Retinal pigment epithelial cell (primary cell): ENCODE measurements around the gene EXOC6B.

Experiments used
- DNase-seq: peaks from one replicate; pipeline ENCODE4 v3.0.0-alpha.2; 2010; ENCODE audit warnings: low read depth
- H3K4me3 ChIP-seq: 2 replicates; pipeline ENCODE4 v1.5.1; 2011; ENCODE audit warnings: mild to moderate bottlenecking, low read length, control low read depth, moderate library complexity
- TF ChIP-seq, protein P1 (sequence below): conservative IDR thresholded peaks from 2 replicates; pipeline ENCODE4 v1.5.1; 2011; ENCODE audit warnings: low read depth, low read length, control low read depth, inconsistent platforms

The EXOC6B gene

DNA sequence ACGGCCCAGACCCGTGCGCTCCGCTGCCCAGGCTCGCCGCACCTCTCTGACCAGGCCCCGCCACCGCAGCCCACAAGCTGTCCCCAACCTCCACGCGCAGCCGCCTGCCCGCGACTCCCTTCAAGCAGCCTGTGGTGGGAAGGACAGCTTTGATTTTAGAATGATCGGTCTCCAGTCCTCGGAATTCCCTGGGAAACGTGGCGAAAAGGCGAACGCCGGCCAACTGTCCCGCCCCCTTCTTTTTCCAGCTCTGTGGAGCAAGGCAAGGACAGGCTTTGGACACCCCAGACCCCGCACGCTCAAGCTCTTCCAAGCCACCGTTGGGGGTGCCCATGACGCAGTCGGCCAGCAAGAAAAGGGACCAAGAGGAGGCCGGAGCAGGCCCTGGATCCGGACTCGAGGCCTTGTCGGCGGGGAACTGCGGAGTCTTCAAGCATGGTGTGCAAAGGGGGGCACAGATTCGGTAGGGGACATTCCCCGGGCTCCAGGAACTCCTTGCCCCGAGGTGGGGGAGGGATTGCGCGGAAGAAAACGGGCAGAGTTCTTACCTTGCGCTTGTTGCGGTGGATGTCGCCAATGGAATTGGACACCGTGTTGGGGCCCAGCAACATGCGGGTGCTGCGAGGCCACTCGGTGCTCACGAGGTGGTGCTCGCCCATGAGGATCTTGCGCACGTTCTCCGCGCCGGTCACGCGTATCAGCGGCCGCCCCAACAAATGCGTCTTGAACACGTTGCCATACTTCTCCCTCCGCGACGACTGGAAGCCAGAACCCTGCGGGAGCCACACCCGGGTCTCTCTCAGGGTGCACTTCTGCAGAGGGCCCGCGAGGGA is 682.2 kb downstream of the EXOC6B start:
- TF ChIP-seq, protein P1, sequence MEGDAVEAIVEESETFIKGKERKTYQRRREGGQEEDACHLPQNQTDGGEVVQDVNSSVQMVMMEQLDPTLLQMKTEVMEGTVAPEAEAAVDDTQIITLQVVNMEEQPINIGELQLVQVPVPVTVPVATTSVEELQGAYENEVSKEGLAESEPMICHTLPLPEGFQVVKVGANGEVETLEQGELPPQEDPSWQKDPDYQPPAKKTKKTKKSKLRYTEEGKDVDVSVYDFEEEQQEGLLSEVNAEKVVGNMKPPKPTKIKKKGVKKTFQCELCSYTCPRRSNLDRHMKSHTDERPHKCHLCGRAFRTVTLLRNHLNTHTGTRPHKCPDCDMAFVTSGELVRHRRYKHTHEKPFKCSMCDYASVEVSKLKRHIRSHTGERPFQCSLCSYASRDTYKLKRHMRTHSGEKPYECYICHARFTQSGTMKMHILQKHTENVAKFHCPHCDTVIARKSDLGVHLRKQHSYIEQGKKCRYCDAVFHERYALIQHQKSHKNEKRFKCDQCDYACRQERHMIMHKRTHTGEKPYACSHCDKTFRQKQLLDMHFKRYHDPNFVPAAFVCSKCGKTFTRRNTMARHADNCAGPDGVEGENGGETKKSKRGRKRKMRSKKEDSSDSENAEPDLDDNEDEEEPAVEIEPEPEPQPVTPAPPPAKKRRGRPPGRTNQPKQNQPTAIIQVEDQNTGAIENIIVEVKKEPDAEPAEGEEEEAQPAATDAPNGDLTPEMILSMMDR = no peak
- H3K4me3 ChIP-seq = no peak overlapping the region
- no peak for DNase-seq

DNA sequence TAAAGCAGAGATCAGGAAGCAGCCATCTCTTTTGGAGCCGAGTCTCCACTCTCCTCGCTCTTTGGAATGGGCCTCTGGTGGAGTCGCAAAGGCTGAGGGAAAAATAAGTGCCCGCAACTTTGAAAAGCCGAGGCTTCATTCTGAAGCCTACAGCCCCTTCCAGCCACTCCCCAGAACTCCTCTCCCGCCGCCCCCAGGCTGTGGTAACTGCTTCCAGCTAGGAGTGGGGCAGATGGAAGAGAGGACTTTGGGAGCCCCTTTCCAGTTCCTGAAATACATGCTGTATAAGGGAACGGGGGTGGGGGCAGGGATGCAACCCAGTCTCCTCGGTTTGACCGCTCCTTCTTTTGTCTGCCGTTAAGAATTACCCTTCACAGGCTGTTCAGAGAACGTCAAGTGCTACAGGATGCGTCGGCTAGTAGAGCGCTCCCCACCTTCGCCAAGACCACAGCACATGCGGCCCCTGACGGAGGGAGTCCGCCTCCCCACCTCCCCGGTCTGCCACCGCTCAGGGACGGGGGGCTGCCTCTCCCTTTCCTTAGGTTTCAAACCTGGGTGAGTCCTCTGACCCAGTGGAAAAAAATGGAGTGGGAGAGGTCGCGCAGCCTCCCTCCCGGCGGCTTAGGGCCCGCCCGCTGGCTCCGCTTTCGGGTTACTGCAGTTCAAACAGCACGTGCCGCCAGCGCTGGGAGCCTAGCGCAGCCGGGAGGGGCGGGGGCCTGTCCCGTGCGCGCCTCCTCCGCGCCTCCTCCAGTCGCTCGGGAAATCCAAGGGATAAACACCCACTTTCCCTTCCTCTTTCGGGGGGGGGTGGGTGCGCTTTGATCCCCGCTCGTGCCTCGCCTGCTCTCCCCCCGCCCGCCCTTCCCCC is 683.0 kb downstream of the EXOC6B start:
- TF ChIP-seq, protein P1 = no peak
- no peak for DNase-seq
- no peak overlapping the region for H3K4me3 ChIP-seq

DNA sequence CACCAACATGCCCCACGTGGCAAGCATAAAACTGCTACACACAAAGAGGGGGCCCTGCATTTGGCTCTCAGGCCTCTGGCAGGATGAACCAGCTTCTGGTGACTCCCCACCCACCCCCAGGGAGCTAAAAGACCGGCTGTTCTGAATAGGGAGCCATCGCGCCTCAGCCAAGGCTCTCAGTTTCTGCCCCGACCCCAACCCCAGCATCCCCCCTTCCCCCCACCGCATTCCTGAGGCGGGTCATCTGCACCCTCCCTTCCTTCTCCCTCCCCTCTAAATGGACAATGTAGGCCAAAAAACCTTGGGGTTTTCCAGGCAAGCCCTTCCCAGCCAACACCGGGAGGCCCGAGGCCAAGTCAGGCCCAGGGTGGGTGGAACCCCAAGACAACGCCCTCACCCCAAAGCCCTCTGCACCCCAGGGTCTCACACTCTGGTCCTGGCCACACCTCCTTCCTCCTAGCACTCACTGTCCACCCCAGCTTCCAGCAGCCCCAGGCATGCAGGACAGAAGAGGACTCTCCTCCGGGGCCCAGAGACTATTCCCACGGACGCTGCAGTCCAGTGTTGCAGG is 683.9 kb downstream of the EXOC6B start:
- H3K4me3 ChIP-seq = no peak overlapping the region
- TF ChIP-seq, protein P1 = no peak
- DNase-seq = no peak

DNA sequence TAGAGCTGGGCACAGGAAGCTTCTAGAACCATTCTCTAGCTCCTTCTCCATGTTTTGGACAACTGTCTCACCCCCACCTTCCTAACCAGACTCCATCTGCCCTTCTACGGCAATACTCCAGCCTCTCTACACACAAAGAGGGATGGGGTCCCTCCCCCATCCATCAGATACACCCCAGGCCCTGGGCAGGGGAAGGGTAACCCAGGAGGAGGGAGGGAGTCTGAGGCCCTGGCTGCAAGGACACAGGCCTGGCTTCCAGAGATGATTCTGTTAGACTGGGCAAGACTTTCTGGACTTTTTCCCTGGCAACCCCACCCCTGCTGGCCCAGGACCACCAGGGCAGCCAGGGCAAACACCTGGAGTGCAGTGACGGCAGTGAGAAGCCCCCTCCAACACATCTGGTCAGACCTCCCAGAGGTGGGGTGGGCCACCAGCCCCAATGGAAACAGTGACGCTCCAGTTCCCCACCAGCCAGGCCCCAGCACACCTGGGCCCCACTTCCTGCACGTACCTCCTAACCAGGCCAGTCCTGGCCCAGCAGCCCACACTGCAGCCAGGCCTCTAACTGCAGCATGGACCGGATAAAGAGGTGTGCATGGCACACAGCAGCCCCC is 684.7 kb downstream of the EXOC6B start:
- no peak for DNase-seq
- H3K4me3 ChIP-seq = no peak overlapping the region
- TF ChIP-seq, protein P1 = no peak

DNA sequence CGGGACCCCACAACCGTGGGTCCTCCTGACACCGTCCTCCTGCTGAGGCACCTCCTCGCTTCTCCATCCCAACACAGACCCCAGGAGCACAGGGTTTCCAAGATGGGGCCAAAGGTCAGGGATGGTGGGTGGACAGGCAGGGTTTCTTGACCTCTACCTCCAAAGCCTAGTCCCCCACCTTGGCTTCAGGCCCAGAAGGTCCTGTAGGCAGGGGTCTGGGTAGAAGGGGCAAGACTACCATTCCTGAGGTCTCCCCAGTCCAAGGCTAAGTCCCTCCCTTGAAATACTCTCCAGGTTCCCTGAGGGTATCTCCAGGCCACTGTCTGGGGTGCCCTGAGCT is 685.2 kb downstream of the EXOC6B start:
- DNase-seq = no peak
- TF ChIP-seq, protein P1 = no peak
- H3K4me3 ChIP-seq = no peak overlapping the region

DNA sequence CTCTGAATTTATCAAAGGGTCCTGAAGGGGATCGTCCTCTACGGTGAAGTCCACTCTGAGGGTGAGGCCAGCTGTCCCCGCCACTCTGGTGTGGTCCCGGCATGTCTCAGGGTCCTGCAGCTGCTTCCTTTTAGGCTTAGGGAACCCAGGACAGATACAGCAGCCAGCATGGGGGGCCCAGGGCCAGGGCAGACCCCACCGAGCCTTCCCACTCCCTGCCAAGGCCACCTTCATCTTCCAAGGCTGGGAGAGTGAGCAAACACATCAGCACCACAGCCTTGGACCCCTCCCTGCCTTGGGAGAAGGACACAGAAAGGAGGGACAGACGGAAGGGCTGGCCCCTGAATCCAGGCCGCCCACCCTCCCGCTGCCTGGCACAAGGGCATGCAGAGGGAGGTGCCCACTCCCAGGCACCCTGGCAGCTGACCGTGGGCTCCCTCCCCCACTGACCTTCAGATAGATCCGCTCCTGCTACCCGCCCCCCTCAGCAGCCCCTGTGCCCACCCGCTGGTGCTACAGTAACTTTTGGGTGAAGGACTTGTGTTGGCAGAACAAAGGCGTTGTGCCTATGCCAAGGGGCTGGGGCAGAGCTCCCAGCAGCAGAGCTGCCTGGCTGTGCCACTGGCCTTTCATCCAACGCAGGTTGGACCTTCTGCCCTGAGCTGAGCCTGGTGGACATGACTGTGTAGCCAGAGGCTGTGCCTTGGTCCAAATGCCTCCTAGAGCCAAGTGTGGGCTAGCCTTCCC is 685.8 kb downstream of the EXOC6B start:
- TF ChIP-seq, protein P1 = no peak
- no peak overlapping the region for H3K4me3 ChIP-seq
- no peak for DNase-seq
